IMR-90 (cell line): ENCODE data around the gene IL1RAPL1. TPM values are rescaled to one million over a fixed set of nuclear protein-coding genes. Genes with fewer than 3 reads are reported as not detected.

Experiments
- ATAC-seq: fragments of 200-7000 bp; cut with Tn5 transposase; 2 replicates; pipeline ENCODE4 v1.9.1; 2020; ENCODE audit warnings: low read depth, mild to moderate bottlenecking, moderate library complexity
- BruUV-seq: library from RNA; stranded (reverse); fragments of 400-500 nt; replicated peaks from 2 replicates; lab custom pipeline; 2021; lab: Mats Ljungman, UMichigan
- CTCF ChIA-PET: fragments of 300-600 bp; formaldehyde crosslinking; extraction: SDS; loops from one replicate; lab custom pipeline; 2021; ENCODE audit warnings: antibody characterized with exemption; lab: Yijun Ruan, JAX
- POLR2A ChIA-PET: fragments of 300-600 bp; sonication (Branson Sonifier 250); formaldehyde crosslinking; loops from one replicate; lab custom pipeline; 2022; ENCODE audit warnings: antibody characterized with exemption; ENCODE audit not compliant: unreplicated experiment; lab: Charles Lee
- DNase-seq: peaks from one replicate; pipeline ENCODE4 v3.0.0; 2013
- H2AFZ ChIP-seq: replicated peaks from 2 replicates; pipeline ENCODE3; 2013; ENCODE audit warnings: low read length, mild to moderate bottlenecking; ENCODE audit not compliant: poor library complexity
- H2AK5ac ChIP-seq: 2 replicates; pipeline ENCODE4 v1.6.1; 2013; ENCODE audit warnings: low read depth, low read length, inconsistent platforms
- H2AK9ac ChIP-seq: replicated peaks from 2 replicates; pipeline ENCODE3; 2013; ENCODE audit warnings: mild to moderate bottlenecking, low read depth, low read length, moderate library complexity; ENCODE audit not compliant: poor library complexity
- H2BK120ac ChIP-seq: 2 replicates; pipeline ENCODE4 v1.6.1; 2013; ENCODE audit warnings: low read depth, low read length, inconsistent platforms
- H2BK15ac ChIP-seq: 3 replicates; pipeline ENCODE4 v1.6.1; 2013; ENCODE audit warnings: low read depth, low read length, inconsistent platforms
- H2BK20ac ChIP-seq: 2 replicates; pipeline ENCODE4 v1.6.1; 2013; ENCODE audit warnings: low read depth, mild to moderate bottlenecking, inconsistent platforms, low read length, moderate library complexity
- H2BK5ac ChIP-seq: 2 replicates; pipeline ENCODE4 v1.6.1; 2013; ENCODE audit warnings: mild to moderate bottlenecking, low read depth, low read length, inconsistent platforms; ENCODE audit not compliant: poor library complexity, severe bottlenecking
- H3K14ac ChIP-seq: replicated peaks from 2 replicates; pipeline ENCODE4 v1.6.1; 2013; ENCODE audit warnings: low read depth, low read length, inconsistent platforms
- H3K18ac ChIP-seq: 2 replicates; pipeline ENCODE4 v1.6.1; 2013; ENCODE audit warnings: low read depth, low read length, control low read depth
- H3K23ac ChIP-seq: 2 replicates; pipeline ENCODE4 v1.6.1; 2013; ENCODE audit warnings: low read depth, low read length, inconsistent platforms
- H3K27ac ChIP-seq: 2 replicates; pipeline ENCODE4 v1.5.1; 2013; ENCODE audit warnings: mild to moderate bottlenecking, control low read depth, low read length; ENCODE audit not compliant: insufficient read depth
- H3K27me3 ChIP-seq: 2 replicates; pipeline ENCODE4 v1.6.1; 2013; ENCODE audit warnings: low read length; ENCODE audit not compliant: control insufficient read depth, insufficient read depth
- H3K36me3 ChIP-seq: 2 replicates; pipeline ENCODE4 v1.6.1; 2013; ENCODE audit warnings: low read length, mixed read lengths; ENCODE audit not compliant: control insufficient read depth, insufficient read depth
- H3K4ac ChIP-seq: 2 replicates; pipeline ENCODE4 v1.6.1; 2013; ENCODE audit warnings: low read depth, low read length, inconsistent platforms
- H3K4me1 ChIP-seq: 2 replicates; pipeline ENCODE4 v1.6.1; 2013; ENCODE audit warnings: low read length, mixed read lengths; ENCODE audit not compliant: control insufficient read depth, insufficient read depth
- H3K4me2 ChIP-seq: 2 replicates; pipeline ENCODE4 v1.6.1; 2013; ENCODE audit warnings: low read depth, mild to moderate bottlenecking, control low read depth, low read length, moderate library complexity
- H3K4me3 ChIP-seq: 2 replicates; pipeline ENCODE4 v1.5.1; 2013; ENCODE audit warnings: low read depth, mild to moderate bottlenecking, control low read depth, low read length, moderate library complexity; ENCODE audit not compliant: insufficient read depth
- H3K56ac ChIP-seq: 2 replicates; pipeline ENCODE4 v1.6.1; 2013; ENCODE audit warnings: low read length, inconsistent platforms; ENCODE audit not compliant: insufficient read depth; ENCODE audit errors: extremely low read depth
- H3K79me1 ChIP-seq, 2 experiments: 2 replicates each; pipeline ENCODE4 v1.6.1; 2013; ENCODE audit warnings: low read length in 2 of 2, inconsistent platforms in 1 of 2, low read depth in 1 of 2
- H3K9ac ChIP-seq: 2 replicates; pipeline ENCODE4 v1.6.1; 2013; ENCODE audit warnings: low read depth, low read length, control low read depth
- H3K9me1 ChIP-seq: 2 replicates; pipeline ENCODE4 v1.6.1; 2013; ENCODE audit warnings: low read length, inconsistent platforms; ENCODE audit not compliant: insufficient read depth
- H3K9me3 ChIP-seq: 2 replicates; pipeline ENCODE4 v1.6.1; 2013; ENCODE audit warnings: low read length; ENCODE audit not compliant: control insufficient read depth, insufficient read depth
- H4K20me1 ChIP-seq: 2 replicates; pipeline ENCODE4 v1.6.1; 2013; ENCODE audit warnings: low read length, inconsistent platforms; ENCODE audit not compliant: insufficient read depth
- H4K5ac ChIP-seq: 2 replicates; pipeline ENCODE4 v1.6.1; 2013; ENCODE audit warnings: mild to moderate bottlenecking, low read depth, low read length, control low read depth
- H4K8ac ChIP-seq, 2 experiments: 2 replicates each; pipeline ENCODE4 v1.6.1; 2013; ENCODE audit warnings: low read depth in 2 of 2, low read length in 2 of 2, control low read depth in 1 of 2, inconsistent platforms in 1 of 2
- H4K91ac ChIP-seq: 2 replicates; pipeline ENCODE4 v1.6.1; 2013; ENCODE audit warnings: low read depth, low read length, inconsistent platforms; ENCODE audit not compliant: insufficient read depth
- BHLHE40 ChIP-seq: fragments of 150-350 bp; IDR thresholded peaks from 2 replicates; pipeline ENCODE4 v1.6.1; 2016; ENCODE audit warnings: mild to moderate bottlenecking, low read depth, low read length
- CEBPB ChIP-seq: IDR thresholded peaks from 2 replicates; pipeline ENCODE4 v1.6.1; 2012; ENCODE audit warnings: low read depth, low read length, improper control_type of control experiment
- CHD1 ChIP-seq: IDR thresholded peaks from 2 replicates; pipeline ENCODE4 v1.6.1; 2012; ENCODE audit warnings: low read depth, low read length, improper control_type of control experiment
- FOS ChIP-seq: fragments of 150-350 bp; IDR thresholded peaks from 2 replicates; pipeline ENCODE4 v1.6.1; 2016; ENCODE audit warnings: low read depth, low read length
- MAFK ChIP-seq: IDR thresholded peaks from 2 replicates; pipeline ENCODE4 v1.6.1; 2012; ENCODE audit warnings: low read depth, low read length, improper control_type of control experiment
- MAZ ChIP-seq: IDR thresholded peaks from 2 replicates; pipeline ENCODE4 v1.6.1; 2012; ENCODE audit warnings: low read depth, mild to moderate bottlenecking, low read length, improper control_type of control experiment, moderate library complexity, borderline replicate concordance
- MXI1 ChIP-seq: IDR thresholded peaks from 2 replicates; pipeline ENCODE4 v1.6.1; 2012; ENCODE audit warnings: low read depth, mild to moderate bottlenecking, low read length, moderate library complexity, borderline replicate concordance
- NFE2L2 ChIP-seq: fragments of 150-350 bp; IDR thresholded peaks from 2 replicates; pipeline ENCODE4 v1.6.1; 2016; ENCODE audit warnings: low read depth, mild to moderate bottlenecking, low read length
- POLR2A ChIP-seq: IDR thresholded peaks from 2 replicates; pipeline ENCODE4 v1.6.1; 2012; ENCODE audit warnings: mild to moderate bottlenecking, low read depth, low read length
- RAD21 ChIP-seq: IDR thresholded peaks from 2 replicates; pipeline ENCODE4 v1.6.1; 2012; ENCODE audit warnings: low read length, improper control_type of control experiment
- RCOR1 ChIP-seq: IDR thresholded peaks from 2 replicates; pipeline ENCODE4 v1.6.1; 2012; ENCODE audit warnings: mild to moderate bottlenecking, low read length, improper control_type of control experiment; ENCODE audit not compliant: insufficient replicate concordance
- RFX5 ChIP-seq: IDR thresholded peaks from 2 replicates; pipeline ENCODE4 v1.8.0; 2012; ENCODE audit warnings: low read depth, mild to moderate bottlenecking, low read length, moderate library complexity
- SMC3 ChIP-seq: fragments of 150-350 bp; IDR thresholded peaks from 2 replicates; pipeline ENCODE4 v1.6.1; 2016; ENCODE audit warnings: low read depth, mild to moderate bottlenecking, antibody characterized with exemption, low read length, moderate library complexity
- USF2 ChIP-seq: fragments of 150-350 bp; IDR thresholded peaks from 2 replicates; pipeline ENCODE4 v1.6.1; 2017; ENCODE audit warnings: mild to moderate bottlenecking, antibody characterized with exemption, low read length, low read depth
- WGBS, 2 experiments: methylation state at CpG; one replicate each; pipeline versions ENCODE4 v1.1.5 to v1.1.7; 2013; ENCODE audit warnings: missing lambda C conversion rate in 2 of 2; ENCODE audit not compliant: insufficient read length in 1 of 2; ENCODE audit errors: extremely low coverage in 2 of 2; 5-methylcytosine and 5-hydroxymethylcytosine counted together
- dilution Hi-C: fragments of 300-500 bp; cut with HindIII; formaldehyde crosslinking; loops from one replicate; pipeline ENCODE4 v1.14.3; 2018; ENCODE audit warnings: low sequenced_read_pairs; ENCODE audit not compliant: unreplicated experiment
- in situ Hi-C: fragments of 300-500 bp; cut with MboI; formaldehyde crosslinking; loops from 3 replicates; pipeline ENCODE4 v1.14.3; 2019; ENCODE audit warnings: low sequenced_read_pairs, inconsistent platforms, mixed read lengths
- intact Hi-C: fragments of 100-400 bp; cut with micrococcal nuclease; formaldehyde crosslinking; loops from 2 replicates; pipeline ENCODE4 v1.10.0; 2022
- polyA plus RNA-seq, 3 experiments: library from polyadenylated mRNA; depleted of rRNA; stranded (reverse); fragments of >200 nt; gene quantifications; 2 replicates each; pipeline ENCODE4 v1.2.3, GENCODE V29; 2012; ENCODE audit warnings: low replicate concordance in 1 of 3
- total RNA-seq: library from RNA; depleted of rRNA; stranded (reverse); fragments of >200 nt; gene quantifications from 2 replicates; pipeline ENCODE4 v1.2.3, GENCODE V29; 2012
- TF ChIP-seq, protein P1 (sequence below): fragments of 150-350 bp; IDR thresholded peaks from 2 replicates; pipeline ENCODE4 v1.6.1; 2016; ENCODE audit warnings: low read depth, mild to moderate bottlenecking, low read length, moderate library complexity, borderline replicate concordance
- TF ChIP-seq, protein P2 (sequence below): conservative IDR thresholded peaks from 2 replicates; pipeline ENCODE4 v1.5.1; 2012; ENCODE audit warnings: mild to moderate bottlenecking, low read depth, low read length, improper control_type of control experiment

IL1RAPL1 gene
- total and polyA plus RNA-seq, 2 of the 4 experiments (the other 2 are of a cell fraction) = 1.5 to 9.0 TPM

DNA sequence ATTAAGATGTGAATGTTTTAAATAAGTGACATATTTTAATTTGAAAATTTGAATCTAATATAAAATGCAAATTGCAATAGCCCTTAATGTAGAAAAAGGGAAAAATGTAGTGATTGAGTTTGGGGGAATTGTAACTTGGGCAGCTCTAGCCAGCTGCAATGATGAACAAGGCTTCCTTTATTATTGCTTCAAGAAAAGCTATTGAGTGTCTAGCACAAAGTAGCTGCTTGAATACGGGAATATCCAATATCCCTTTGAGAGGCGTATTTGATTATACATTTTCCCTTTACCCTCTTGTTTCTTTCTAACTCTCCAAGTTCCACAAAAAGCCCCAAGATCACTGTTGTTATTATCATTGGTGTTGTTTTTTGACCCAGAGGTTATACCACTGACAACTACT is 21.8 kb downstream of the IL1RAPL1 start:
- no peak overlapping the region for H2BK20ac ChIP-seq
- no peak overlapping the region for H3K23ac ChIP-seq
- no peaks in the 10 kb centered on the region for H3K27me3 ChIP-seq
- no peak overlapping the region for H4K8ac ChIP-seq
- no peak overlapping the region for H3K4me3 ChIP-seq
- no peaks in the 10 kb centered on the region for H3K79me1 ChIP-seq
- no peak overlapping the region for H3K4me2 ChIP-seq
- no peak overlapping the region for H3K4ac ChIP-seq
- no peak overlapping the region for H3K9ac ChIP-seq
- H3K4me1 ChIP-seq = no peaks in the 10 kb centered on the region
- no peak overlapping the region for H3K18ac ChIP-seq
- no CpG with 5 or more reads among the region's 2 CpGs for WGBS, 2 experiments
- H2AK5ac ChIP-seq = no peak overlapping the region
- POLR2A ChIA-PET = no interaction called here
- TF ChIP-seq MAFK (no peak), NFE2L2 (no peak), FOS (no peak), CHD1 (no peak), USF2 (no peak), BHLHE40 (no peak), MAZ (no peak), CEBPB (no peak), RCOR1 (no peak), RFX5 (no peak), SMC3 (no peak), MXI1 (no peak), POLR2A (no peak), RAD21 (no peak)
- TF ChIP-seq, protein P1, sequence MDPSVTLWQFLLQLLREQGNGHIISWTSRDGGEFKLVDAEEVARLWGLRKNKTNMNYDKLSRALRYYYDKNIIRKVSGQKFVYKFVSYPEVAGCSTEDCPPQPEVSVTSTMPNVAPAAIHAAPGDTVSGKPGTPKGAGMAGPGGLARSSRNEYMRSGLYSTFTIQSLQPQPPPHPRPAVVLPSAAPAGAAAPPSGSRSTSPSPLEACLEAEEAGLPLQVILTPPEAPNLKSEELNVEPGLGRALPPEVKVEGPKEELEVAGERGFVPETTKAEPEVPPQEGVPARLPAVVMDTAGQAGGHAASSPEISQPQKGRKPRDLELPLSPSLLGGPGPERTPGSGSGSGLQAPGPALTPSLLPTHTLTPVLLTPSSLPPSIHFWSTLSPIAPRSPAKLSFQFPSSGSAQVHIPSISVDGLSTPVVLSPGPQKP = no peak
- TF ChIP-seq, protein P2, sequence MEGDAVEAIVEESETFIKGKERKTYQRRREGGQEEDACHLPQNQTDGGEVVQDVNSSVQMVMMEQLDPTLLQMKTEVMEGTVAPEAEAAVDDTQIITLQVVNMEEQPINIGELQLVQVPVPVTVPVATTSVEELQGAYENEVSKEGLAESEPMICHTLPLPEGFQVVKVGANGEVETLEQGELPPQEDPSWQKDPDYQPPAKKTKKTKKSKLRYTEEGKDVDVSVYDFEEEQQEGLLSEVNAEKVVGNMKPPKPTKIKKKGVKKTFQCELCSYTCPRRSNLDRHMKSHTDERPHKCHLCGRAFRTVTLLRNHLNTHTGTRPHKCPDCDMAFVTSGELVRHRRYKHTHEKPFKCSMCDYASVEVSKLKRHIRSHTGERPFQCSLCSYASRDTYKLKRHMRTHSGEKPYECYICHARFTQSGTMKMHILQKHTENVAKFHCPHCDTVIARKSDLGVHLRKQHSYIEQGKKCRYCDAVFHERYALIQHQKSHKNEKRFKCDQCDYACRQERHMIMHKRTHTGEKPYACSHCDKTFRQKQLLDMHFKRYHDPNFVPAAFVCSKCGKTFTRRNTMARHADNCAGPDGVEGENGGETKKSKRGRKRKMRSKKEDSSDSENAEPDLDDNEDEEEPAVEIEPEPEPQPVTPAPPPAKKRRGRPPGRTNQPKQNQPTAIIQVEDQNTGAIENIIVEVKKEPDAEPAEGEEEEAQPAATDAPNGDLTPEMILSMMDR = no peak
- H3K56ac ChIP-seq = no peak overlapping the region
- no peaks in the 10 kb centered on the region for H3K9me3 ChIP-seq
- no peaks in the 10 kb centered on the region for H3K9me1 ChIP-seq
- no peak overlapping the region for H4K5ac ChIP-seq
- in situ Hi-C loops (no loop called here), intact Hi-C loops (no loop called here), dilution Hi-C loops (no loop called here)
- no peak overlapping the region for H2AK9ac ChIP-seq
- ATAC-seq (no peak), DNase-seq (no peak)
- no peak overlapping the region for H3K27ac ChIP-seq
- H4K20me1 ChIP-seq = no peaks in the 10 kb centered on the region
- no peaks in the 10 kb centered on the region for H3K36me3 ChIP-seq
- H2BK120ac ChIP-seq = no peak overlapping the region
- no peak overlapping the region for H3K14ac ChIP-seq
- CTCF ChIA-PET = no interaction called here
- H2BK5ac ChIP-seq = no peak overlapping the region
- no peak overlapping the region for H2AFZ ChIP-seq
- H2BK15ac ChIP-seq = no peak overlapping the region
- no peak overlapping the region for H4K91ac ChIP-seq
- BruUV-seq = no TSS peak
